ENCODE results near the gene OPCML. TPM values are rescaled to one million over a fixed set of nuclear protein-coding genes. Genes with fewer than 3 reads are reported as not detected.

OPCML gene
- total and polyA plus RNA-seq, 2 of the 13 experiments (the other 11 are each of a cell fraction or from before 2014, with no cell fraction given): not detected

- TF ChIP-seq, protein P1, sequence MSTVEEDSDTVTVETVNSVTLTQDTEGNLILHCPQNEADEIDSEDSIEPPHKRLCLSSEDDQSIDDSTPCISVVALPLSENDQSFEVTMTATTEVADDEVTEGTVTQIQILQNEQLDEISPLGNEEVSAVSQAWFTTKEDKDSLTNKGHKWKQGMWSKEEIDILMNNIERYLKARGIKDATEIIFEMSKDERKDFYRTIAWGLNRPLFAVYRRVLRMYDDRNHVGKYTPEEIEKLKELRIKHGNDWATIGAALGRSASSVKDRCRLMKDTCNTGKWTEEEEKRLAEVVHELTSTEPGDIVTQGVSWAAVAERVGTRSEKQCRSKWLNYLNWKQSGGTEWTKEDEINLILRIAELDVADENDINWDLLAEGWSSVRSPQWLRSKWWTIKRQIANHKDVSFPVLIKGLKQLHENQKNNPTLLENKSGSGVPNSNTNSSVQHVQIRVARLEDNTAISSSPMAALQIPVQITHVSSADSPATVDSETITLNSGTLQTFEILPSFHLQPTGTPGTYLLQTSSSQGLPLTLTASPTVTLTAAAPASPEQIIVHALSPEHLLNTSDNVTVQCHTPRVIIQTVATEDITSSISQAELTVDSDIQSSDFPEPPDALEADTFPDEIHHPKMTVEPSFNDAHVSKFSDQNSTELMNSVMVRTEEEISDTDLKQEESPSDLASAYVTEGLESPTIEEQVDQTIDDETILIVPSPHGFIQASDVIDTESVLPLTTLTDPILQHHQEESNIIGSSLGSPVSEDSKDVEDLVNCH (CRISPR knock-in tag; IDR thresholded peaks at IDR 0.05): no peak
- TF ChIP-seq RXRB (CRISPR knock-in tag; IDR thresholded peaks at IDR 0.05; ENCODE audit: borderline replicate concordance): no peak
- TF ChIP-seq IRX3 (CRISPR knock-in tag; IDR thresholded peaks at IDR 0.05; ENCODE audit: borderline replicate concordance, low read depth): no peak
- TF ChIP-seq E2F2 (CRISPR knock-in tag; IDR thresholded peaks at IDR 0.05; ENCODE audit: borderline replicate concordance): no peak
Observed at GRCh38 chr11:132987936-132988335, 544.4 kb downstream of the OPCML start (continued).

- Histone ChIP-seq H3K79me2 (ENCODE audit: insufficient read depth, low read length) (no peaks in the 10 kb centered on the region), H3K36me3 (replicated peaks in 1 of 2; ENCODE audit: control insufficient read depth in 1 of 2, insufficient read depth in 2 of 2, low read length in 2 of 2) (no peaks in the 10 kb centered on the region), H2AFZ (ENCODE audit: low read length) (no peak overlapping the region), H4K20me1 (ENCODE audit: insufficient read depth, low read length) (no peaks in the 10 kb centered on the region), H3K4me2 (ENCODE audit: low read depth, low read length) (no peak overlapping the region), H3K27me3 (ENCODE audit: control insufficient read depth in 1 of 2, insufficient read depth in 2 of 2, low read length in 2 of 2) (no peaks in the 10 kb centered on the region; a peak in 1 of 5 replicates), H3K9ac (ENCODE audit: insufficient read depth, low read depth, low read length) (no peak overlapping the region), H3K4me3 (replicated peaks in 1 of 3; ENCODE audit: insufficient read depth in 1 of 3, low read depth in 2 of 3, low read length in 3 of 3) (no peak overlapping the region), H3K4me1 (ENCODE audit: insufficient read depth, low read length) (peaks cover 10% of the 10 kb centered on the region), H3K9me3 (ENCODE audit: low read length) (no peaks in the 10 kb centered on the region), H3K27ac (ENCODE audit: extremely low read length, insufficient read depth, low read length) (no peak overlapping the region)
- intact Hi-C loops (cut with micrococcal nuclease; ENCODE audit: unreplicated experiment): no loop called here
- no peak for ATAC-seq
- no peak for FAIRE-seq
- CTCF ChIA-PET (ENCODE audit: low intra/inter-chr PET ratio, low total read pairs): no interaction called here
- DNase-seq (ENCODE audit: low spot score): no peak
- TF ChIP-seq FIP1L1 (IDR thresholded peaks at IDR 0.05; ENCODE audit: borderline replicate concordance, insufficient read depth, low read depth, low read length) (no peak), PTBP1 (IDR thresholded peaks at IDR 0.05; ENCODE audit: low read depth, low read length, poor library complexity, severe bottlenecking) (no peak), NFYC (CRISPR knock-in tag; IDR thresholded peaks at IDR 0.05) (no peak), BRF2 (CRISPR knock-in tag; IDR thresholded peaks at IDR 0.05) (no peak), ZNF12 (CRISPR knock-in tag; IDR thresholded peaks at IDR 0.05) (no peak)
- TF ChIP-seq, protein P2, sequence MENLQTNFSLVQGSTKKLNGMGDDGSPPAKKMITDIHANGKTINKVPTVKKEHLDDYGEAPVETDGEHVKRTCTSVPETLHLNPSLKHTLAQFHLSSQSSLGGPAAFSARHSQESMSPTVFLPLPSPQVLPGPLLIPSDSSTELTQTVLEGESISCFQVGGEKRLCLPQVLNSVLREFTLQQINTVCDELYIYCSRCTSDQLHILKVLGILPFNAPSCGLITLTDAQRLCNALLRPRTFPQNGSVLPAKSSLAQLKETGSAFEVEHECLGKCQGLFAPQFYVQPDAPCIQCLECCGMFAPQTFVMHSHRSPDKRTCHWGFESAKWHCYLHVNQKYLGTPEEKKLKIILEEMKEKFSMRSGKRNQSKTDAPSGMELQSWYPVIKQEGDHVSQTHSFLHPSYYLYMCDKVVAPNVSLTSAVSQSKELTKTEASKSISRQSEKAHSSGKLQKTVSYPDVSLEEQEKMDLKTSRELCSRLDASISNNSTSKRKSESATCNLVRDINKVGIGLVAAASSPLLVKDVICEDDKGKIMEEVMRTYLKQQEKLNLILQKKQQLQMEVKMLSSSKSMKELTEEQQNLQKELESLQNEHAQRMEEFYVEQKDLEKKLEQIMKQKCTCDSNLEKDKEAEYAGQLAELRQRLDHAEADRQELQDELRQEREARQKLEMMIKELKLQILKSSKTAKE (CRISPR knock-in tag; IDR thresholded peaks at IDR 0.05; ENCODE audit: borderline replicate concordance): no peak
- no TSS peak for BruUV-seq (replicated peaks)
- POLR2A ChIA-PET: no interaction called here
- in situ Hi-C loops (cut with HindIII; ENCODE audit: extremely low pct_ligation_motif_present, low pct_unique_long_range_greater_than_20kb): no loop called here
- WGBS (ENCODE audit: low lambda C conversion rate): 11% methylated on average over 1 of the region's 1 CpG
Observed at GRCh38 chr11:132983641-132983978, 548.7 kb downstream of the OPCML start.

All from HepG2 (cell line).